ENCODE results near the gene ZNF75A. TPM values are rescaled to one million over a fixed set of nuclear protein-coding genes. Genes with fewer than 3 reads are reported as not detected.

ZNF75A gene
- polyA plus RNA-seq, 3 donors, result 2.3 to 10.2 (median 2.8) TPM

- TF ChIP-seq, protein P1, sequence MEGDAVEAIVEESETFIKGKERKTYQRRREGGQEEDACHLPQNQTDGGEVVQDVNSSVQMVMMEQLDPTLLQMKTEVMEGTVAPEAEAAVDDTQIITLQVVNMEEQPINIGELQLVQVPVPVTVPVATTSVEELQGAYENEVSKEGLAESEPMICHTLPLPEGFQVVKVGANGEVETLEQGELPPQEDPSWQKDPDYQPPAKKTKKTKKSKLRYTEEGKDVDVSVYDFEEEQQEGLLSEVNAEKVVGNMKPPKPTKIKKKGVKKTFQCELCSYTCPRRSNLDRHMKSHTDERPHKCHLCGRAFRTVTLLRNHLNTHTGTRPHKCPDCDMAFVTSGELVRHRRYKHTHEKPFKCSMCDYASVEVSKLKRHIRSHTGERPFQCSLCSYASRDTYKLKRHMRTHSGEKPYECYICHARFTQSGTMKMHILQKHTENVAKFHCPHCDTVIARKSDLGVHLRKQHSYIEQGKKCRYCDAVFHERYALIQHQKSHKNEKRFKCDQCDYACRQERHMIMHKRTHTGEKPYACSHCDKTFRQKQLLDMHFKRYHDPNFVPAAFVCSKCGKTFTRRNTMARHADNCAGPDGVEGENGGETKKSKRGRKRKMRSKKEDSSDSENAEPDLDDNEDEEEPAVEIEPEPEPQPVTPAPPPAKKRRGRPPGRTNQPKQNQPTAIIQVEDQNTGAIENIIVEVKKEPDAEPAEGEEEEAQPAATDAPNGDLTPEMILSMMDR (IDR thresholded peaks at IDR 0.05), result no peak
- no peak overlapping the region for H3K27ac Mint-ChIP-seq
- H3K4me1 ChIP-seq (ENCODE audit: control insufficient read depth in 1 of 2, insufficient read depth in 2 of 2, low read length in 2 of 2), result no peaks in the 10 kb centered on the region
- 67% methylated on average over 1 of the region's 2 CpGs for WGBS (ENCODE audit: insufficient coverage)
- no peak overlapping the region for H2AFZ ChIP-seq (ENCODE audit: insufficient read depth, low read depth, low read length, poor library complexity, severe bottlenecking)
- peaks cover 67 to 76% of the 10 kb centered on the region in 2 donors for H3K9me3 ChIP-seq (replicated peaks in 1 of 2; ENCODE audit: control insufficient read depth in 1 of 2, insufficient read depth in 1 of 2, low read length in 2 of 2)
- no peaks in the 10 kb centered on the region for H3K79me2 ChIP-seq (ENCODE audit: insufficient read depth, low read length)
- peaks cover 0 to 2% (median 2%) of the 10 kb centered on the region in 3 donors for H3K27me3 Mint-ChIP-seq (ENCODE audit: low read depth in 3 of 3)
- H3K9me3 Mint-ChIP-seq, result peaks cover 47 to 93% (median 83%) of the 10 kb centered on the region in 7 donors
- H3K4me1 Mint-ChIP-seq, result no peaks in the 10 kb centered on the region
- H4K20me1 ChIP-seq (ENCODE audit: insufficient read depth, low read length), result no peaks in the 10 kb centered on the region
- intact Hi-C loops (cut with micrococcal nuclease), result no loop called here
- H3K27me3 ChIP-seq (ENCODE audit: control insufficient read depth in 2 of 2, insufficient read depth in 2 of 2, low read length in 2 of 2), result no peaks in the 10 kb centered on the region
- H3K27ac ChIP-seq (ENCODE audit: low read depth in 1 of 2, low read length in 2 of 2), result no peak overlapping the region
- H3K4me3 Mint-ChIP-seq, result no peak overlapping the region
- H3K36me3 Mint-ChIP-seq, result peaks cover 11 to 15% of the 10 kb centered on the region in 2 donors
- no peak for DNase-seq
- no peak overlapping the region for H3K9ac ChIP-seq (ENCODE audit: insufficient read depth, low read length, poor library complexity, severe bottlenecking)
- no peak overlapping the region for H3K4me3 ChIP-seq (replicated peaks in 1 of 3; ENCODE audit: low read depth in 2 of 3, low read length in 3 of 3)
- peaks cover 4 to 14% of the 10 kb centered on the region in 2 donors for H3K36me3 ChIP-seq (replicated peaks in 1 of 2; ENCODE audit: control insufficient read depth in 1 of 2, insufficient read depth in 2 of 2, low read length in 2 of 2)
- no peak overlapping the region for H3K4me2 ChIP-seq (replicated peaks; ENCODE audit: extremely low read depth, low read length, poor library complexity, severe bottlenecking)
These were observed 16.5 kb downstream of the ZNF75A start for GRCh38 chr16:3321816-3322215.

GRCh38 chr16:3327514-3327913 is 22.2 kb downstream of the ZNF75A start:
- Mint-ChIP-seq H3K4me3 (no peak overlapping the region), H3K27me3 (ENCODE audit: low read depth in 3 of 3) (peaks cover 0 to 2% (median 2%) of the 10 kb centered on the region in 3 donors), H3K27ac (no peak overlapping the region), H3K9me3 (peaks cover 11 to 68% (median 53%) of the 10 kb centered on the region in 7 donors), H3K4me1 (no peaks in the 10 kb centered on the region), H3K36me3 (no peaks in the 10 kb centered on the region)
- no peaks in the 10 kb centered on the region for H3K36me3 ChIP-seq (replicated peaks in 1 of 2; ENCODE audit: control insufficient read depth in 1 of 2, insufficient read depth in 2 of 2, low read length in 2 of 2)
- no peak for DNase-seq
- no peak overlapping the region for H3K4me3 ChIP-seq (replicated peaks in 1 of 3; ENCODE audit: low read depth in 2 of 3, low read length in 3 of 3)
- H2AFZ ChIP-seq (ENCODE audit: insufficient read depth, low read depth, low read length, poor library complexity, severe bottlenecking), result no peak overlapping the region
- peaks cover 29 to 37% of the 10 kb centered on the region in 2 donors for H3K9me3 ChIP-seq (replicated peaks in 1 of 2; ENCODE audit: control insufficient read depth in 1 of 2, insufficient read depth in 1 of 2, low read length in 2 of 2)
- H3K27me3 ChIP-seq (ENCODE audit: control insufficient read depth in 2 of 2, insufficient read depth in 2 of 2, low read length in 2 of 2), result no peaks in the 10 kb centered on the region
- intact Hi-C loops (cut with micrococcal nuclease), result no loop called here
- H3K9ac ChIP-seq (ENCODE audit: insufficient read depth, low read length, poor library complexity, severe bottlenecking), result no peak overlapping the region
- H3K27ac ChIP-seq (ENCODE audit: low read depth in 1 of 2, low read length in 2 of 2), result no peak overlapping the region
- no peaks in the 10 kb centered on the region for H4K20me1 ChIP-seq (ENCODE audit: insufficient read depth, low read length)
- no peak overlapping the region for H3K4me2 ChIP-seq (replicated peaks; ENCODE audit: extremely low read depth, low read length, poor library complexity, severe bottlenecking)
- H3K79me2 ChIP-seq (ENCODE audit: insufficient read depth, low read length), result no peaks in the 10 kb centered on the region
- no peaks in the 10 kb centered on the region for H3K4me1 ChIP-seq (ENCODE audit: control insufficient read depth in 1 of 2, insufficient read depth in 2 of 2, low read length in 2 of 2)
- TF ChIP-seq, protein P1 (IDR thresholded peaks at IDR 0.05), result no peak
- WGBS (ENCODE audit: insufficient coverage), result 92% methylated on average over 2 of the region's 4 CpGs

All from CD14-positive monocyte (primary cell).